AG09309 (cell line): ENCODE results near the gene HIPK2.

ENCODE experiments used
- DNase-seq: peaks from one replicate; pipeline ENCODE4 v3.0.0-alpha.2; 2010; ENCODE audit warnings: low read depth
- H3K4me3 ChIP-seq: 2 replicates; pipeline ENCODE4 v1.5.1; 2011; ENCODE audit warnings: mild to moderate bottlenecking, low read depth, low read length, moderate library complexity; ENCODE audit not compliant: control insufficient read depth
- TF ChIP-seq, protein P1 (sequence below): IDR thresholded peaks from 2 replicates; pipeline ENCODE4 v1.5.1; 2011; ENCODE audit warnings: mild to moderate bottlenecking, low read depth, low read length, inconsistent platforms; ENCODE audit not compliant: insufficient read depth, control insufficient read depth; ENCODE audit errors: missing control alignments

Gene HIPK2

DNA sequence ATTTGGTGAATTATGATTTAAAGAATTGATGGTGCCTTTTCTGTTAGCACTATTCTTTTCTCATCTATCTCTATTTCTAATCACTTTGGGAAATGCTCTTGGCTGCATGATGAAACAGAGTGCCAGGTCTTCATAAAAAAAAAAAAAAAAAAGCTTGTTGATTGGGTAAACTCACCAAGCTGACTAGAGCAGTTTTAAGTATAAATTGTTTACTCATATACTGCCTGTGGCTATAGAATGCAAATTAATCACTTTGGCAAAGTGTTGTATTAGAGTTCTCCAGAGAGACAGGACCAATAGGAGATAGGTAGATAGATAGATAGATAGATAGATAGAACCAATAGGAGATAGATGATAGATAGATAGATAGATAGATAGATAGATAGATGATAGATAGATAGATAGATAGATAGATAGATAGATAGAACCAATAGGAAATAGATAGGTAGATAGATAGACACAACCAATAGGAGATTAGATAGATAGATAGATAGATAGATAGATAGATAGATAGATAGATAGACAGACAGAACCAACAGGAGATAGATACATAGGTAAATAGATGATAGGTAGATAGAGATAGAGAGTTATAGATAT, 31.1 kb upstream of the HIPK2 start:
- DNase-seq, result no peak
- TF ChIP-seq, protein P1, sequence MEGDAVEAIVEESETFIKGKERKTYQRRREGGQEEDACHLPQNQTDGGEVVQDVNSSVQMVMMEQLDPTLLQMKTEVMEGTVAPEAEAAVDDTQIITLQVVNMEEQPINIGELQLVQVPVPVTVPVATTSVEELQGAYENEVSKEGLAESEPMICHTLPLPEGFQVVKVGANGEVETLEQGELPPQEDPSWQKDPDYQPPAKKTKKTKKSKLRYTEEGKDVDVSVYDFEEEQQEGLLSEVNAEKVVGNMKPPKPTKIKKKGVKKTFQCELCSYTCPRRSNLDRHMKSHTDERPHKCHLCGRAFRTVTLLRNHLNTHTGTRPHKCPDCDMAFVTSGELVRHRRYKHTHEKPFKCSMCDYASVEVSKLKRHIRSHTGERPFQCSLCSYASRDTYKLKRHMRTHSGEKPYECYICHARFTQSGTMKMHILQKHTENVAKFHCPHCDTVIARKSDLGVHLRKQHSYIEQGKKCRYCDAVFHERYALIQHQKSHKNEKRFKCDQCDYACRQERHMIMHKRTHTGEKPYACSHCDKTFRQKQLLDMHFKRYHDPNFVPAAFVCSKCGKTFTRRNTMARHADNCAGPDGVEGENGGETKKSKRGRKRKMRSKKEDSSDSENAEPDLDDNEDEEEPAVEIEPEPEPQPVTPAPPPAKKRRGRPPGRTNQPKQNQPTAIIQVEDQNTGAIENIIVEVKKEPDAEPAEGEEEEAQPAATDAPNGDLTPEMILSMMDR, result no peak
- H3K4me3 ChIP-seq, result no peak overlapping the region

DNA sequence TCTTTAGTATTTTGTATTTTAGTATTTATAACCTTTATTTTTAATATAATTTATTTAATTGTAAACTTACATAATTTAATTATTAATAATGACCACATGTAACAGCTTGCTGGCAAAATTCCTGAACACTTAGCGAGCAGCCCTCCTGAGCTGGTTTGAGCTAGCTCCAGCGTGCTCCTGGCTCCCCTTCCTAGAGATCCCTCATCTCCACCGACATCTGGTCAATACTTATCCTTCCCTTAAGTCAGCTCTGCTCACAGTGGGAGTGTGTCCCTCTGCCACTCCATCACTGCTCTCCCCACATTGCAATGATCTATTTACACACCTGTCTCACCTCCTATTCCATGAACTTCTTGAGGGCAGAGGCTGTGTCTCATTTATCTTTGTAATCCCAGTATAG, 30.6 kb upstream of the HIPK2 start:
- TF ChIP-seq, protein P1, result no peak
- DNase-seq, result no peak

DNA sequence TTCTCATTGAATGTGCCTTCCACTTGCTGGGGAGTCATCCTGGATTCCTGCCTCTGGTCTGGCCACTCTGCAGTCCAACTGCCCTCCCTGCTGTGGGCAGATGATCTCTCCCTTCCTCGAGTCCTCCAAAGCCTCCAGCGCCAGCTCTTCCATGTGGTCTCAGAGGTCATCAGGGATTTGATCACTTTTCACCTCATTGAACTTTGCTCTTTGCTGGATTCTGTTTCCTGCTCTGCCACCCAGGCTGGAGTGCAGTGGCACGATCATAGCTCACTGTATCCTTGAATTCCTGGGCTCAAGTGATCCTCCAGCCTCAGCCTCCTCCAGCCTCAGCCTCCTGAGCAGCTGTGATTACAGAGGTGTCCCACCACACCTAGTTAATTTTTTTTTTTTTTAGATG, 29.2 kb upstream of the HIPK2 start:
- TF ChIP-seq, protein P1, result no peak
- no peak overlapping the region for H3K4me3 ChIP-seq
- no peak for DNase-seq

More for the DNA sequence above, 30.6 kb upstream of the HIPK2 start:
- no peak overlapping the region for H3K4me3 ChIP-seq

DNA sequence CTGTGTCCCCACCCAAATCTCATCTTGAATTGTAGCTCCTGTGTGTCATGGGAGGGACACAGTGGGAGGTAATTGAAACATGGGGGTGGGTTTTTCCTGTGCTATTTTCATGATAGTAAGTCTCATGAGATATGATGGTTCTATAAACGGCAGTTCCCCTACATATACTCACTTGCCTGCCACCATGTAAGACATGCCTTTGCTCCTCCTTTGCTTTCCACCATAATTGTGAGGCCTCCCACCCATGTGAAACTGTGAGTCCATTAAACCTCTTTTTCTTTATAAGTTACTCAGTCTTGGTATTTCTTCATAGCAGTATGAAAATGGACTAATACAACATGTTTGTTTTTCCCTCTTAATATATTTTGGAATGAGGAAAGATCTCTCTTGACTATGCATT, 26.8 kb upstream of the HIPK2 start:
- no peak for DNase-seq
- TF ChIP-seq, protein P1, result no peak
- H3K4me3 ChIP-seq, result no peak overlapping the region

DNA sequence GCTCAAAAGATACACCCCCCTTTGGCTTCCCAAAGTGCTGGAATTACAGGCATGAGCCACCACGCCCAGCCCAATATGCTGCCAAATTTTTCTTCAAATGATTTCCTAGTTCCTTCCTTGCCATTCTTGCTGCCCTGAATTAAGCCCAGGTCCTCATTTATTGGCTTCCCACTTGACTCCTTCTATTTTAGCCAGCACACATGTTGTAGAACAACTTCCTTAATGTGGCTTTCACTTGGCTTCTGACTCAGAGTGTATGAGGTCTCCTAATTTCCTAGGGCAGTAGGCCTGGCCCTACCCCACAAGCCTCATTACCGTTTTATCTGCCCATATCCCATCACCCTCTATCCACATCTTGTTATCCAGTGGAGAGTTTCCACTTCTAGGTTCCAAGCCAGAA, 21.8 kb upstream of the HIPK2 start:
- TF ChIP-seq, protein P1, result no peak
- no peak for DNase-seq
- no peak overlapping the region for H3K4me3 ChIP-seq

DNA sequence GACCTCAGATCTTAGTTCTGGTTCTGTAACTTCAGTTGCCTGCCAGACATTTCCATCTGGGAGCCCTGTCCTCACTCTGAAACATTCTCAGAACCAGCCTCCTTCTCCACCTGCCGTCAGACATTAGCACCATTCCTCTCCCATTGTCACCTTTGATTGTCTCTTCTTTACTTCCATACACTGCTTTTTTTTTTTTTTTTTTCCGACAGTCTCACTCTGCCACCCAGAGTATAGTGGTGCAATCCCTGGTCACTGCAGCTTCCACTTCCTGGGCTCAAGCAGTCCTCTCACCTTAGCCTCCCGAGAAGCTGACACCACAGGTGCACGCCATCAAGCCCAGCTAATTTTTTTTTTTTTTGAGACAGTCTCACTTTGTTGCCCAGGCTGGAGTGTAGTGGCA, 21.1 kb upstream of the HIPK2 start:
- no peak overlapping the region for H3K4me3 ChIP-seq
- TF ChIP-seq, protein P1, result peak; percentile 0
- DNase-seq, result no peak

DNA sequence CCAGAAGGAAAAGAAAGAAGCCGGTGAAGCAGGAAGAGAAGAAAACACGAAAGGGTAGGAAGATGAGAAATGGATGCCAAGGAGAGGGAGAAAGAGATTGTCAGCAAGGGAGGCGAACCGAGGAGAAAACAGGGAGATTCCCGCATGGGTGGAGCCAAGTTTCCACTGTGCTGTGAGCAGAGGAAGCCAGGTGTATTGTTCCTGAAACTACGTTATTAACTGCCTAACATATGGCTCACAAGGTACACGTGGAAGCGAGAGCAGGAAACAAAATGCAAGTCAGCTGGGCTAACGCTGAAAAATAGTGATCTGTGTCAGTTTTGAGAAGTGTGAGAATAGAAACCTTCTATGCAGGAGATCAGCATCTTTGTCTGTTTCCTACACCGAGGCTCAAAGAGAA, 20.4 kb upstream of the HIPK2 start:
- no peak for DNase-seq
- no peak overlapping the region for H3K4me3 ChIP-seq
- TF ChIP-seq, protein P1, result no peak
